Body of pancreas (tissue), 4 donors: ENCODE measurements around the gene CADM1. TPM values are rescaled to one million over a fixed set of nuclear protein-coding genes. Genes with fewer than 3 reads are reported as not detected.

Source experiments
- ATAC-seq: fragments of 150-250 bp; one replicate; pipeline ENCODE4 v1.9.1; 2016
- DNase-seq, 4 donors: peaks; one replicate each; pipeline ENCODE4 v3.0.0-alpha.2; 2019
- H3K27ac ChIP-seq, 4 donors: fragments of 200-600 bp; sonication (generic); 1 replicate in 3 of 4; 2 replicates in 1 of 4; pipeline versions ENCODE4 v1.5.1 to v1.6.1; 2016 to 2019; ENCODE audit warnings: mild to moderate bottlenecking in 1 of 4, mixed read lengths in 1 of 4, moderate library complexity in 1 of 4
- H3K27me3 ChIP-seq, 2 donors: fragments of 200-600 bp; sonication (generic); one replicate each; pipeline ENCODE4 v1.6.0; 2016; ENCODE audit warnings: mild to moderate bottlenecking in 1 of 2
- H3K36me3 ChIP-seq, 2 donors: fragments of 200-600 bp; sonication (generic); replicated peaks in 1 of 2; 2 replicates each; pipeline ENCODE4 v1.5.1; 2016; ENCODE audit warnings: low read depth in 2 of 2; ENCODE audit not compliant: insufficient read depth in 1 of 2
- H3K4me1 ChIP-seq: fragments of 200-600 bp; sonication (generic); one replicate; pipeline ENCODE4 v1.6.0; 2016
- H3K4me3 ChIP-seq, 2 donors: fragments of 200-600 bp; sonication (generic); 1 replicate in 1 of 2; 2 replicates in 1 of 2; pipeline ENCODE4 v1.5.1; 2016 to 2019
- H3K9me3 ChIP-seq, 3 donors: fragments of 200-600 bp; sonication (generic); 1 replicate in 2 of 3; 2 replicates in 1 of 3; pipeline ENCODE4 v1.5.1; 2016
- POLR2A ChIP-seq, 3 donors: fragments of 450-650 bp; IDR thresholded peaks; one replicate each; pipeline ENCODE4 v1.6.1; 2016; ENCODE audit warnings: antibody characterized with exemption in 3 of 3, mild to moderate bottlenecking in 2 of 3
- WGBS, 2 donors: methylation state at CpG; one replicate each; pipeline ENCODE4 v1.1.5; 2017; 5-methylcytosine and 5-hydroxymethylcytosine counted together
- intact Hi-C: fragments of 100-400 bp; cut with DNase I; formaldehyde crosslinking; loops from one replicate; pipeline ENCODE4 v1.15.1; 2023
- total RNA-seq, 2 donors: library from RNA; depleted of rRNA; stranded (reverse); fragments of >200 nt; gene quantifications; one replicate each; pipeline ENCODE4 v1.1.0, GENCODE V29; 2016
- TF ChIP-seq, protein P1 (sequence below), 7 experiments: fragments of 450-650 bp in 4 of 7; fragments of 200-600 bp in 3 of 7; sonication (generic) in 3 of 7; IDR thresholded peaks; one replicate each; pipeline ENCODE4 v1.5.1; 2016 to 2019; ENCODE audit warnings: antibody characterized with exemption in 7 of 7

Gene CADM1
- total RNA-seq, 2 donors from 2014 or later = 12.5 to 13.7 TPM

DNA sequence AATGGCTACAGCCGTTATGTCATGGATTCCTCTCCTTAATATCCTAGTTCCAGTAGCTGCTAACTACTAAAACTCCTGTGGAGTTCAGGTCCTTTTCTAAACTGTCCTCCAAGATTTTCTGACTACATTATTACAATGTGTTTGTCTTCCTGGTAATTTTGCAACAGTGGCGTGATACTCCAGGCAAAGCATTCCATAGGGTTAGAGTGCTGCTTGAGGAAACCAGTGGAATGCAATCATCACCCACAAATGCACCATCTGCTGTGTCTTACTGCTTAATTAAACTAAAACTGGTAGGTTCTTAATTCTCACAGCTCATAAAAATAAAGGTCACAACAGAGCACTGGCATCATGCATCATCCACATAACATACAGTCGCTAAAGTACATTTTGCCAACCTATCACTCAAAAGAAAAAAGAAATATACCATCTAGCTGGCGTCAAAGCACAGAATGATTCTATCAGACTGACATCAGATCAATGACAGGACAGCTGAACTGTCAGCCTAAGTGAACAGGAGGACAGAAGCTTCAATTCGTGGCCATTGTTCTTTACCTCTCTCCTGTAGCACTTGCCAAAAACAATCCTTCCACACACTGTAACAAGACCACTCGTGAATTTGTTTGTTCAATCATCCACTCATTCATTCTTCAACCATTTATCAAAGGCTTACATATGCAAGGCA lies 182.5 kb downstream of the CADM1 start:
- H3K4me1 ChIP-seq = no peaks in the 10 kb centered on the region
- H3K27me3 ChIP-seq = no peaks in the 10 kb centered on the region
- DNase-seq = no peak
- no peak for ATAC-seq
- WGBS, 2 donors = 57 to 61% methylated on average over 6 of the region's 6 CpGs
- TF ChIP-seq, protein P1, sequence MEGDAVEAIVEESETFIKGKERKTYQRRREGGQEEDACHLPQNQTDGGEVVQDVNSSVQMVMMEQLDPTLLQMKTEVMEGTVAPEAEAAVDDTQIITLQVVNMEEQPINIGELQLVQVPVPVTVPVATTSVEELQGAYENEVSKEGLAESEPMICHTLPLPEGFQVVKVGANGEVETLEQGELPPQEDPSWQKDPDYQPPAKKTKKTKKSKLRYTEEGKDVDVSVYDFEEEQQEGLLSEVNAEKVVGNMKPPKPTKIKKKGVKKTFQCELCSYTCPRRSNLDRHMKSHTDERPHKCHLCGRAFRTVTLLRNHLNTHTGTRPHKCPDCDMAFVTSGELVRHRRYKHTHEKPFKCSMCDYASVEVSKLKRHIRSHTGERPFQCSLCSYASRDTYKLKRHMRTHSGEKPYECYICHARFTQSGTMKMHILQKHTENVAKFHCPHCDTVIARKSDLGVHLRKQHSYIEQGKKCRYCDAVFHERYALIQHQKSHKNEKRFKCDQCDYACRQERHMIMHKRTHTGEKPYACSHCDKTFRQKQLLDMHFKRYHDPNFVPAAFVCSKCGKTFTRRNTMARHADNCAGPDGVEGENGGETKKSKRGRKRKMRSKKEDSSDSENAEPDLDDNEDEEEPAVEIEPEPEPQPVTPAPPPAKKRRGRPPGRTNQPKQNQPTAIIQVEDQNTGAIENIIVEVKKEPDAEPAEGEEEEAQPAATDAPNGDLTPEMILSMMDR (IDR thresholded peaks at IDR 0.05) = no peak
- TF ChIP-seq POLR2A (IDR thresholded peaks at IDR 0.05) = no peak
- intact Hi-C loops = loop anchor here (10.0 kb wide), 1 partner anchor 953 kb away; no protein-coding TSS in a partner anchor
- H3K4me3 ChIP-seq = no peak overlapping the region
- no peak overlapping the region for H3K27ac ChIP-seq
- H3K36me3 ChIP-seq = no peaks in the 10 kb centered on the region
- H3K9me3 ChIP-seq = no peaks in the 10 kb centered on the region

DNA sequence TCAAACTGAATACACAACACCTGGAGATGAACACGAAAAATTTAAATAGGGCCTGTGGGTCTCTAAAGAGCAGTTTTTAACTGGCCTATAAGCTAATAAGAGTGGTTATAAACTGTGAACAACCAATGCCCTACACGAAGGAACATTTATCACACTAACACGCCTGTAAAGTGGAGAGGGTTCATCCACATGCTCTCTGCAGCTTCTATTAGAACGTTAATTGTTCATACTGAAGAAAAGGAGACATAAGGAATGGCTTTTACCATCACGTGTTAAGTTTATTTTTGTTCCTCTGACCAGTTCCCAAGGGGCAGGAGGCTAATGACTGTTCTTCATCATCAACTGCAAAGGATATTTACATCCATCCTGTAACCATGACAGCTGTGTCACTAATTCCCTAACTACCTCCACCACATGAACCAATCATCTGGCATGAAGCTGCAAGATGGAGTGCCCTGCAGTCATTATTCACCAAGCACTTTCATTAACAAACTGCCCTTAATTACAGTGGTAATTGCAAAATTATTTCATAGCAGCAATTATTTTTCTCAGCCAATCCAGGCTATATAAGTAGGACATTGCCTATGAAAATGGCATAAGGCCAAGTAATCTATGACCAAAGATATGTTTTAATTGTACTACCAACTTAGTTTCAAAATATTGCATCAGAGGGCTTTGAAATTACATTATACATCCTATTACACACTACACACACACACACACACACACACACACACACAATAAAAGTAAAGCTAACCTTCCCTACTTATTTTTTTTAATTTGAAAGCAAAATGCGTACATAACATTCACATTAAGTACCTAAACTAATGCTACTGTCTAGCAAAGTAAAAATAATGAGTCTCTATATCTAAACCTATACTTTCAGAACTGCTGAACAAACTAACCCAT lies 186.7 kb downstream of the CADM1 start:
- intact Hi-C loops = no loop called here

DNA sequence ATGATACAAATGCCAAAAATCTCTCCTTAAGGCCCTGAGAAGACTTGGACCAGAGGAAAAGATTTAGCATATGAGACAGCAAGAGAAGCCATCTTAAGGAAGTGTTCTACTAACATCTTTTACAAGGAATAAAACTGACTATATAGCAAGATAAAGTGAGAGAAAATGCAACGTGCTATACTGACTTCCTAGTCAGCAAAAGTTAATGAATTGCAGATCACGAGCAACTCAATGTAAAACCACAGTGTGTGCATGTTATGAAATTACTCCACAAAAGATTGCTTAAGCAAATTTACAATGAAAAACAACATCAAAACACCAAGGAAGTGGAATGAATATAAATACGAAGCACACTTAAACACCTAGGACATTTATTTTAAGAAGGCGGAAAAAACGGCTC lies 187.5 kb downstream of the CADM1 start:
- intact Hi-C loops = no loop called here
- H3K9me3 ChIP-seq = no peaks in the 10 kb centered on the region
- H3K27me3 ChIP-seq = no peaks in the 10 kb centered on the region
- H3K27ac ChIP-seq = no peak overlapping the region
- ATAC-seq (no peak), DNase-seq (no peak)
- WGBS, 2 donors = 37 to 38% methylated on average over 5 of the region's 5 CpGs
- no peak overlapping the region for H3K4me3 ChIP-seq
- no peak for TF ChIP-seq POLR2A (IDR thresholded peaks at IDR 0.05)
- TF ChIP-seq, protein P1 (IDR thresholded peaks at IDR 0.05) = no peak
- H3K4me1 ChIP-seq = no peaks in the 10 kb centered on the region
- no peaks in the 10 kb centered on the region for H3K36me3 ChIP-seq

More for the DNA sequence above, 186.7 kb downstream of the CADM1 start:
- TF ChIP-seq, protein P1 (IDR thresholded peaks at IDR 0.05) = no peak
- TF ChIP-seq POLR2A (IDR thresholded peaks at IDR 0.05) = no peak
- H3K36me3 ChIP-seq = no peaks in the 10 kb centered on the region
- ATAC-seq (no peak), DNase-seq (no peak)
- no peaks in the 10 kb centered on the region for H3K4me1 ChIP-seq
- H3K27ac ChIP-seq = no peak overlapping the region
- H3K27me3 ChIP-seq = no peaks in the 10 kb centered on the region
- H3K4me3 ChIP-seq = no peak overlapping the region
- H3K9me3 ChIP-seq = no peaks in the 10 kb centered on the region
- WGBS, 2 donors = 49 to 68% methylated on average over 6 of the region's 6 CpGs

DNA sequence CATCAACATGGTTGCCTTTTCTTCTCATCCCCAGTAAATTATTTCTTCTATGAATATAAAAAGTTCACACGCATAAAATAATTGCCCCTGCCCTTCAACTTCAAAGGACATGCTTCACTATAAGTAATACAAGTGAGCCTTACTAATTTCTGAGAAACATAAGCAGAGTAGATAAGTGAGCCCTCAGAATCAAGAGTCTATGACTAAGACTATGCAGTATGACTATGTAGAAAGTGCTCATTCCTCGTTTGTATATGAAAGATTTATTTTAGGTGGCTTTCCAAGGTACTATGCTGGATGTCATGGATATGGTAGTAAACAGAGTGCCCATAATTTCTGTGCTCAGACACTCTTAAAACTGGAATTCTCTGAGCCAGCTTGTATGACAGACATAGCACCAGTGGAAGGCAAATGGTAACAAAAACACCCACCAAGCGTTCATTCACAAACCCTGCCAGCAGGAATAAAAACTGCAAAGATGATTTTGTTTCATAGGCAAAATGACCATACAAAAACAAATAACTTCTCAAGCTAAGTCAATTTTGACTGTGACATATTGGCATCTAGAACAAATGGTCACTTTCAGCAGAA lies 189.8 kb downstream of the CADM1 start:
- H3K36me3 ChIP-seq = no peaks in the 10 kb centered on the region
- H3K4me1 ChIP-seq = no peaks in the 10 kb centered on the region
- WGBS, 2 donors = 55 to 70% methylated on average over 3 of the region's 3 CpGs
- no peak overlapping the region for H3K4me3 ChIP-seq
- H3K27ac ChIP-seq = no peak overlapping the region
- ATAC-seq = no peak
- H3K9me3 ChIP-seq = no peaks in the 10 kb centered on the region
- DNase-seq = no peak
- no peak for TF ChIP-seq POLR2A (IDR thresholded peaks at IDR 0.05)
- TF ChIP-seq, protein P1 (IDR thresholded peaks at IDR 0.05) = no peak
- intact Hi-C loops = no loop called here
- no peaks in the 10 kb centered on the region for H3K27me3 ChIP-seq
